HepG2 (cell line): ENCODE data around the gene TMEM269. TPM values are rescaled to one million over a fixed set of nuclear protein-coding genes. Genes with fewer than 3 reads are reported as not detected.

Experiments
- ATF5 ChIP-seq: sonication (generic); formaldehyde crosslinking; IDR thresholded peaks from 2 replicates; pipeline ENCODE4 v1.4.0; 2020; ENCODE audit warnings: mild to moderate bottlenecking, low read depth, missing genetic modification reagents
- ATRX ChIP-seq: sonication (generic); formaldehyde crosslinking; IDR thresholded peaks from 2 replicates; pipeline ENCODE4 v1.4.0; 2020; ENCODE audit warnings: missing genetic modification reagents, borderline replicate concordance
- BCL6 ChIP-seq: IDR thresholded peaks from 2 replicates; pipeline ENCODE4 v1.6.1; 2016; ENCODE audit warnings: missing genetic modification reagents, missing compliant biosample characterization
- CENPT ChIP-seq: sonication (generic); formaldehyde crosslinking; IDR thresholded peaks from 2 replicates; pipeline ENCODE4 v1.8.0; 2022; ENCODE audit warnings: low read depth, mild to moderate bottlenecking, moderate library complexity, missing genetic modification reagents
- GPN1 ChIP-seq: sonication (generic); formaldehyde crosslinking; IDR thresholded peaks from 2 replicates; pipeline ENCODE4 v1.5.1; 2020; ENCODE audit warnings: missing genetic modification reagents, borderline replicate concordance
- HNF1B ChIP-seq: sonication (generic); formaldehyde crosslinking; IDR thresholded peaks from 2 replicates; pipeline ENCODE4 v1.5.1; 2020; ENCODE audit warnings: mild to moderate bottlenecking, moderate library complexity, missing genetic modification reagents
- IKZF1 ChIP-seq: fragments of 450-650 bp; IDR thresholded peaks from 2 replicates; pipeline ENCODE4 v1.7.1; 2016
- NCOA2 ChIP-seq: sonication (generic); formaldehyde crosslinking; IDR thresholded peaks from 2 replicates; pipeline ENCODE4 v1.8.0; 2022; ENCODE audit warnings: inconsistent platforms
- PHF8 ChIP-seq: sonication (generic); formaldehyde crosslinking; IDR thresholded peaks from 2 replicates; pipeline ENCODE4 v1.5.0; 2020; ENCODE audit warnings: missing genetic modification reagents
- SMC3 ChIP-seq: IDR thresholded peaks from 2 replicates; pipeline ENCODE4 v1.6.1; 2011; ENCODE audit warnings: low read length, improper control_type of control experiment
- SMYD3 ChIP-seq: sonication (generic); formaldehyde crosslinking; IDR thresholded peaks from 2 replicates; pipeline ENCODE4 v1.8.1; 2023; ENCODE audit warnings: mild to moderate bottlenecking, missing genetic modification reagents
- SPEN ChIP-seq: sonication (generic); formaldehyde crosslinking; IDR thresholded peaks from 2 replicates; pipeline ENCODE4 v1.5.1; 2020; ENCODE audit warnings: low read depth, mild to moderate bottlenecking, missing genetic modification reagents
- ZBTB10 ChIP-seq: sonication (generic); formaldehyde crosslinking; IDR thresholded peaks from 2 replicates; pipeline ENCODE4 v1.4.0; 2020; ENCODE audit warnings: missing genetic modification reagents, borderline replicate concordance
- ZBTB26 ChIP-seq: IDR thresholded peaks from 2 replicates; pipeline ENCODE4 v1.6.1; 2016; ENCODE audit warnings: missing compliant biosample characterization, missing genetic modification reagents, borderline replicate concordance
- ZBTB7B ChIP-seq: sonication (generic); formaldehyde crosslinking; IDR thresholded peaks from 2 replicates; pipeline ENCODE4 v1.4.0; 2020; ENCODE audit warnings: missing genetic modification reagents
- ZFAT ChIP-seq: sonication (generic); formaldehyde crosslinking; conservative IDR thresholded peaks from 2 replicates; pipeline ENCODE4 v1.8.1; 2023; ENCODE audit warnings: missing genetic modification reagents, inconsistent platforms
- ZNF230 ChIP-seq: sonication (generic); formaldehyde crosslinking; IDR thresholded peaks from 2 replicates; pipeline ENCODE4 v1.4.0; 2020; ENCODE audit warnings: mild to moderate bottlenecking, missing genetic modification reagents
- ZNF30 ChIP-seq: sonication (generic); formaldehyde crosslinking; IDR thresholded peaks from 2 replicates; pipeline ENCODE4 v1.5.0; 2020; ENCODE audit warnings: mild to moderate bottlenecking, missing genetic modification reagents
- ZNF329 ChIP-seq: sonication (generic); formaldehyde crosslinking; IDR thresholded peaks from 2 replicates; pipeline ENCODE4 v1.9.0; 2021; ENCODE audit warnings: low read depth, mild to moderate bottlenecking, missing genetic modification reagents
- ZNF367 ChIP-seq: sonication (generic); formaldehyde crosslinking; IDR thresholded peaks from 2 replicates; pipeline ENCODE4 v1.4.0; 2020; ENCODE audit warnings: missing genetic modification reagents, borderline replicate concordance
- ZNF724P ChIP-seq: sonication (generic); formaldehyde crosslinking; IDR thresholded peaks from 2 replicates; pipeline ENCODE4 v1.8.0; 2022; ENCODE audit warnings: missing genetic modification reagents, borderline replicate concordance
- ZSCAN21 ChIP-seq: sonication (generic); formaldehyde crosslinking; IDR thresholded peaks from 2 replicates; pipeline ENCODE4 v1.8.0; 2022; ENCODE audit warnings: mild to moderate bottlenecking, missing genetic modification reagents, moderate library complexity, borderline replicate concordance
- polyA plus RNA-seq, 8 experiments: library from polyadenylated mRNA; depleted of rRNA in 3 of 8; stranded (reverse) in 7 of 8; unstranded in 1 of 8; fragments of >200 nt; fragmentation: Illumina TruSeq in 4 of 8; extraction: Trizol in 4 of 8; gene quantifications; 2 replicates each; pipeline versions ENCODE4 v1.2.1 to v1.2.3, GENCODE V29; 2011 to 2016; ENCODE audit warnings: low read depth in 4 of 8, missing spikeins in 1 of 8, mixed read lengths in 1 of 8; ENCODE audit not compliant: insufficient read depth in 1 of 8
- total RNA-seq, 5 experiments: library from RNA; depleted of rRNA; stranded (reverse); fragments of >200 nt; fragmentation: Illumina TruSeq; extraction: Trizol; gene quantifications; 2 replicates each; pipeline ENCODE4 v1.2.3, GENCODE V29; 2016; ENCODE audit warnings: low read depth in 1 of 5
- TF ChIP-seq, protein P1 (sequence below): sonication (generic); formaldehyde crosslinking; IDR thresholded peaks from 2 replicates; pipeline ENCODE4 v1.4.0; 2020; ENCODE audit warnings: missing genetic modification reagents

Gene TMEM269
- total and polyA plus RNA-seq, 2 of the 13 experiments (the other 11 are each of a cell fraction or from before 2014, with no cell fraction given): 0.15 to 0.21 TPM

- TF ChIP-seq, protein P1, sequence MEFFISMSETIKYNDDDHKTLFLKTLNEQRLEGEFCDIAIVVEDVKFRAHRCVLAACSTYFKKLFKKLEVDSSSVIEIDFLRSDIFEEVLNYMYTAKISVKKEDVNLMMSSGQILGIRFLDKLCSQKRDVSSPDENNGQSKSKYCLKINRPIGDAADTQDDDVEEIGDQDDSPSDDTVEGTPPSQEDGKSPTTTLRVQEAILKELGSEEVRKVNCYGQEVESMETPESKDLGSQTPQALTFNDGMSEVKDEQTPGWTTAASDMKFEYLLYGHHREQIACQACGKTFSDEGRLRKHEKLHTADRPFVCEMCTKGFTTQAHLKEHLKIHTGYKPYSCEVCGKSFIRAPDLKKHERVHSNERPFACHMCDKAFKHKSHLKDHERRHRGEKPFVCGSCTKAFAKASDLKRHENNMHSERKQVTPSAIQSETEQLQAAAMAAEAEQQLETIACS: peak; percentile 46; the same call in 1 of the 2 replicates
- TF ChIP-seq ZNF230 (CRISPR knock-in tag) (peak; percentile 81; the same call in 1 of the 2 replicates), ZNF329 (peak; percentile 50; the same call in 1 of the 2 replicates), ZSCAN21 (peak; percentile 90; the same call in 1 of the 2 replicates), ATF5 (peak; percentile 35; the same call in 1 of the 2 replicates), ZNF30 (CRISPR knock-in tag) (no peak), ZNF367 (CRISPR knock-in tag) (peak; percentile 81), GPN1 (CRISPR knock-in tag) (no peak), ATRX (no peak), ZNF724P (CRISPR knock-in tag) (no peak), CENPT (CRISPR knock-in tag) (no peak; the same call in 1 of the 2 replicates), HNF1B (CRISPR knock-in tag) (peak; percentile 62), ZBTB10 (CRISPR knock-in tag) (peak; percentile 52; the same call in 1 of the 2 replicates), SMC3 (no peak), SMYD3 (CRISPR knock-in tag) (peak; percentile 80; the same call in 1 of the 2 replicates), PHF8 (CRISPR knock-in tag) (peak; percentile 91), ZFAT (CRISPR knock-in tag) (no peak), ZBTB26 (no peak), BCL6 (CRISPR knock-in tag) (no peak; the same call in 1 of the 2 replicates), NCOA2 (CRISPR knock-in tag) (no peak), ZBTB7B (CRISPR knock-in tag) (peak; percentile 75), IKZF1 (no peak), SPEN (no peak; the same call in 1 of the 2 replicates)
These were observed 17.9 kb upstream of the TMEM269 start, which contains the start of the genes C1orf50 and P3H1 (continued) for GRCh38 chr1:42766741-42767509.
